GM21737 (cell line): Measurements from ENCODE around the gene ZNF611.
A peak's percentile ranks its signal among the peaks of the same experiment; 100 is the strongest.
"Not testable (repeated sequence)": the region's sequence is repeated elsewhere in the genome, so short reads cannot be mapped to it uniquely, and the experiment has no call there.

Experiments
- ATAC-seq: cut with Tn5 transposase; IDR thresholded peaks from one replicate; pipeline ENCODE4 v1.9.1; 2021; ENCODE audit warnings: mild to moderate bottlenecking, moderate library complexity; ENCODE audit not compliant: unreplicated experiment

The ZNF611 gene

DNA sequence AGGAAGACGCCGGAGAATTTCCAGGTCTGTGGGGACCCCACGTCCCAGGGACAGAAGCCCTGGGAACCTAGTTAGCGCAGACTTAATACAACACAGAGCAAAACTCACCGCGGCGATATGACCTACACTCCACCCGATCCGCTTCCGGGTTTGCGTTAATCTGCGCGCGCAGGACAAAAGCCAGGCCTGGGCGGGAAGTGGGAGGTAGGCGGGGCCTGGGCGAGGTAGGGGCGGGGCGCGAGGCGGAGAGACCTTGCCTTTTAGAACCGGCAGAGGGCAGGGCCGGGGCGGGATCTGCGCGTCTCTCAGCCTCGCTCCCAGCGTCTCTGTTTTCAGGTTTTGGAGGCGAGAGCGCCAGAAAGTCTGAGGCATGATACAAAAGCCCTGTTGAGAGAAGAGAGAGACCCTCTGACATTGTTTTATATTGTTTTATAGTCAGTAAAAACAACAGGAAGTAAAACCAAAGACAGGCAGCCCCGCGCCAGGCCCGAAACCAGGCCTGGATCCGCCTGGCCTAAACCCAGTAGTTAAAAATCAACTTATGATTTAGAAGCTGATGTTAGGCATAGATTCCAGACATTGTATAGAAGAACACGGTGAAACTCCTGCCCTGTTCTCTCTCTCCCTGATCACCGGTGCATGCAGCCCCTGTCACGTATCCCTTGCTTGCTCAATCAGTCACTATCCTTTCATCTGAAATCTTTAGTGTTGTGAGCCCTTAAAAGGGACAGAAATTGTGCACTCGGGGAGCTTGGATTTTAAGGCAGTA is at the start of gene ZNF611:
Gene ZNF611 (minus strand): TSS at position 152 of the 769 bp plus-strand sequence. CDS start 19,150 bp downstream, outside the sequence.
- peak; percentile 97 for ATAC-seq

DNA sequence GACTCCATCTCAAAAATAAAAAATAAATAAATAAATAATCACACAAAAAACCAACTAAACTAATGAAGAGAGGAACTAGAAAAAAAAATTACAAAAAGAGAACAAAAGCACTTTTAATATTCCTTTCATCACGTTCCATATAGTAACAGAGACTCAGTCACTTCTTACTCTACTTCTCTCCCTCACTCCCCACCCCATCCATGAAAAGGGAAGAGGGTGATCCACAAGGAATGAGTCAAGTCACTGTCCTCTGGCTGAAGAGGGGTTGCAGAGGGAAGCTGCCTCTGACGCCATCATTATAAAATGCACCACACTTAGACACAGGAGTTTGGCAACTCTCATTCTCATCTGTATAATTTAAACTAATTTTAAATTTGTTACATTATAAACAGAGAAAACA is 48.0 kb upstream of the ZNF611 start:
- ATAC-seq, result not testable (repeated sequence)

DNA sequence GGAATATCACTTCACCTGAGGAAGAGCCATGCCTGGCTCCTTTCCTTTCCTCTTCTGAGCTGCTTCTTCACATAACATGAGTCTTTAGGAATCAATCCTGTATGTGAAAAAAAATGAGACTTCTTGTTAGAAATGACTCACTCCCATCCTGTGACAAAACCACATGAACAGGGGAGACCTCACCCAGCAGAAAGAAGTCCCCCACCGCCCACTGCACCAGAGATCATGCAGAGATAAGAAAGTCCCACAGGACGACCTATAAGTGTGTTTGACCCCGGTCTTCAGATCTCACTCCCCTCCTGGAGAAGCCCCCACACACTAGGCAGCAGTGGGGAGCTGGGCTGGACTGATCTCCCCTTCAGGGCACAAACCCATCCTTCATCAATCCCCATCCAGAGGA is 44.0 kb upstream of the ZNF611 start:
- no peak for ATAC-seq

- ATAC-seq, result not testable (repeated sequence)
Observed at GRCh38 chr19:52756447-52756846, 21.6 kb upstream of the ZNF611 start.

DNA sequence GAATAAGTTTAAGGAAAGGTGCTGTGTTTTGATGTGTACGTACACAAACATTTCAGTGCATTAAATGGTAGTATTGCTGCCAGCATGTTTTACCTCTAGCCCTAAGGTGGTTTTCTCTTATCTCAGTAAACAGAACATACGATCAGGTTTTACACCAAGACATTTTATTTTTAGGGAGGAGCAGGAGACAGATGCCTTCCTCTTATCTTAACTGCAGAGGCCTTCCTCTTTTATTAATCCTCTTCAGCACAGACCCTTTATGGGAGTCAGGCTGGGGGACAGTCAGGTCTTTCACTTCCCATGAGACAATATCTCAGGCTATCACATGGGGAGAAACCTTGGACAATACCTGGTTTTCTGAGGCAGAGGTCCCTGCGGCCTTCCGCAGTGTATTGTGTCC is 14.9 kb upstream of the ZNF611 start:
- ATAC-seq, result no peak

DNA sequence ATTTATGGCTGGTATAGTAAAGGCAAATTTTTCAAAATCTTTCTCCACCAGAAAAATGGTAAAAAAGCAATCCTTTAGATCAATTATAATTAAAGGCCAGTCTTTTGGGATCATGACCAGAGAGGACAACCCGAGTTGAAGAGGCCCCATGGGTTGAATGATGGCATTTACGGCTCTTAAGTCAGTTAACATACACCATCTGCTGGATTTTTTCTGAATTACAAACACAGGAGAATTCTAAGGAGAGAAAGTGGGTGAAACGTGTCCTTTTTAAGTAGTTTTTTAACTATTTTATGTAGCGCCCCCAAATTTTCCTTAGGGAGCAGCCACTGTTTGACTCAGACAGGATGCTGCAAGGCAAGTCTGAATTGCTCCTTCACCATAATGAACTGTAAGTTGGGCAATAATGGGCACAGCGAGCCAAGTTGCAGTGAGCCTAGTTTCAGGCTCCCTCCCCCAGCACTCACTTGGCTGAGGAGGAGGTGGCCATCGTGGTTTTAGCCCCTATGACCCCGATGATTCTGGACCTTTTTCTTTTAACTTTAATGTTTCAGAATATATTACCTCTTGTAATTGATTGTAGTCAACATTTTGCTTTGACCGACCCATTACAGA is 13.6 kb upstream of the ZNF611 start:
- no peak for ATAC-seq

DNA sequence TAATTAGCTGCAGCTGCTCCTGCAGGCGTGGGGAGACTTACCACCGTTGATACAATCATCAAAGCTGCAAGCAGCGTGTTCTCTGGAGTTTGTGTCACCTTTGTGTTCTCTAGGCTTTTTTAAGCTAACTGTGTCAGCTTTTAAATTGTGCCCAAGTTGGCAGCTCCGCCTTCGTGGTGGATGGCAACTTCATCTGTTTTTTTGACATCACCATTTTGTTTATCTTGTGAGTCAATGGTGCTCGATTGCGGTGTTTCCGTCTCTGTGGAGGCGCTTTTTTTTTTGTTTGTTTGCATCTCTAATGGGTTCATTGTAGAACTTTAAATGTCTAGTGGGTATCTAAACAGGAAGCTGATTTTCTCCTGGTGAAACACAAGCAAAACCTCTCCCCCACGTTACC is 11.1 kb upstream of the ZNF611 start:
- ATAC-seq, result not testable (repeated sequence)

DNA sequence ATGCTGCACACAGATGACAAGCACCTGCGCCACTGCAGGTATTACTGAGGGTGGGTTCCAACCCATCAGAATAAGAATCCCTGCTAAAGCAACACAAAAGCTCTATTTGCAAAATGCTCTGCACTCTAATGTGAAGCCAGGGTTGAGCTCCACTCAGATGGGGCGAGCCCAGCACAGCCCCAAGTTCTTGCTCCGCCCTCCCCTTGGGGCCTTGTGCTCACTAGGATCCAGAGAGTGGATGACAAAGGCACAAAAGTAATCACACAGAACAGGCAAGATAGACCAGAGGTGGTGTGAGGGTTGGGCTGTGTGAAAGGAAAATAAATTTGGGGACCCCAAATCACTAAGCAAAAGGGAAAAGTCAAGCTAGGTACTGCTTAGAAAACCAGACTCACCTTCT is 8.2 kb upstream of the ZNF611 start:
- no peak for ATAC-seq

DNA sequence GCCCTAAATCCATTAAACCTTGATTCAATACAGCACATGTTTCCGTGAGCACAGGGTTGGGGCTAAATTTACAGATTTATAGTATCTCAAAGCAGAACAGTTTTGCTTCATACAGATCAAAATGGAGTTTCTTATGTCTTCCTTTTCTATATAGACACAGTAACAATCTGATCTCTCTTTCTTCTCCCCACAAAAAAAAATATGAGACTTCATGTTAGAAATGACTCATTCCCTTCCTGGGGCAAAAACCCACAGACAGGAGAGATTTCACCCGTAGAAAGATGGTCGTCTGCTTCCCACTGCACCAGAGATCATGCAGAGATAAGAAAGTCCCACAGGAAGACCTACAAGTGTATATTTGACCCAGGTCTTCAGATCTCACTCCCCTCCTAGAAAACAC is 7.7 kb upstream of the ZNF611 start:
- ATAC-seq, result no peak

DNA sequence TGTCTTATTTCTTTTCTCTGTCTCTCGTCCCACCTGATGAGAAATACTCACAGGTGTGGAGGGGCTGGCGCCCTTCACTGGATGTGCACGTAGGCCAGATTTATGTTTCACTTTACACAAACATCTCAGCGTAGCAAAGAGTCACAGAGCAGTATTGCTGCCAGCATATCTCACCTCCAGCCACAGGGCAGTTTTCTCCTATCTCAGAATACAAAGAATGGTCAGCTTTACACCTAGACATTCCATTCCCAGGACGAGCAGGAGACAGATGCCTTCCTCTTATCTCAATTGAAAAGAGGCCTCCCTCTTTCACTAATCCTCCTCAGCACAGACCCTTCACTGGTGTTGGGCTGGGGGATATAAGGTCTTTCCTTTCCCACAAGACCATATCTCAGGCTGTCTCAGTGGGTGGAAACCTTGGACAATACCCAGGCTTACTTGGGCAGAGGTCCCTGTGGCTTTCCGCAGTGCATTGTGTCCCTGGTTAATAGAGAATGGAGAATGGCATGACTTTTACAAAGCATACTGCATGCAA is 7.2 kb upstream of the ZNF611 start:
- ATAC-seq, result no peak

- not testable (repeated sequence) for ATAC-seq
Observed at GRCh38 chr19:52741371-52741770, 6.5 kb upstream of the ZNF611 start.

DNA sequence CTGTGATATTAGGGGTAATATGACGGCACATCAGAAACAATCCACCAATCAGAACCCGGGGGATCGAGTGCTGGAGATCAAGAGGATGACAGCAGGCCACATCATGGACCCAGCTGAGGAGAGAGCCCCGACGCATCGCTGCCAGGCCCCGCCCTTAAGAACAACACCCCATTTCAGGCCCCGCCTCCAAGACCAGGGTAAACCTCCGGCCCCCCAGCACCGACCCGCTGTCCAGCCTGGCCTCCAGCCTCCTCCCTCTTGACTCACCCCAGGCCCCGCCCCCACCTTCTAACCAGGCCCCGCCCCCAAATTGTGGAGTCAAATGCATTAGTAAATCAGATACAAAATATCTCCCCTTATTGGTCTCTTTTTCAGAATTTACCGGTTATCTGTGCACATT is 4.7 kb upstream of the ZNF611 start:
- no peak for ATAC-seq

DNA sequence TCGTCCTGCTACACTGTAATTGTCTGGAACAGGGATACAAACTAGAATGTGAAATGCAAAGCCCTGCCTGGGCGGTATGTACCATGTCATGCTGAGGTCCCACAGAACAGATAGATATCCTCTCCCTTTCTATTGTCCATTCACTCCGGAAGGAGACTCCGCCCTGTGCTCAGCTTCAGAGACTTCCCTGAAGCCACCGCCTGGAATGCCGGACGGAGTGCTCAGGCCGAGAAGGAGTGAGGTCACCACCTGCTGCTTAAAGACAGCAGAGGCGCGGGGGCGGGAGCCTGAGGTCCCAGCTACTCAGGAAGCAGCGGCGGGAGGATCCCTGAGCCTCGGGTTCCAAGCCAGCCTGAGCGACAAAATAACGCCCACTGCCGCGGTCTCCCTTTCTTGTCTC is 890 bp upstream of the ZNF611 start:
- ATAC-seq, result no peak

- ATAC-seq, result peak; percentile 30
Observed at GRCh38 chr19:52734331-52734892, 432 bp downstream of the ZNF611 start.

DNA sequence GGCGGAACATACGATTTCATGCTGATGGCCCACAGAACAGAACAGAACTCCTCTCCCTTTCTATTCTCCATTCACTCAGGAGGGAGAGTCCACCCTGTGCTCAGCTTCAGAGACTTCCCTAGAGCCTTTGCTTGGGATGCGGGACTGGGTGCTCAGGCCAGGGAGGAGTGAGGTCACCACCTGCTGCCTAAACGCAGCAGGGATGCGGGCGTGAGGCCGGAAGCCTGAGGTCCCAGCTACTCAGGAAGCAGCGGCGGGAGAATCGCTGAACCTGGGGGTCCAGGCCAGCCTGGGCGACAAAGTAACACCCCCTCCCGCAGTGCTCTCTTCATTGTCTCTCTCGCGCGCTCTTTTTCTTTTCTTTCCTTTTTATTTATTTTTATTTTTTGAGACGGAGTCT is 8.8 kb downstream of the ZNF611 start:
- ATAC-seq, result not testable (repeated sequence)

DNA sequence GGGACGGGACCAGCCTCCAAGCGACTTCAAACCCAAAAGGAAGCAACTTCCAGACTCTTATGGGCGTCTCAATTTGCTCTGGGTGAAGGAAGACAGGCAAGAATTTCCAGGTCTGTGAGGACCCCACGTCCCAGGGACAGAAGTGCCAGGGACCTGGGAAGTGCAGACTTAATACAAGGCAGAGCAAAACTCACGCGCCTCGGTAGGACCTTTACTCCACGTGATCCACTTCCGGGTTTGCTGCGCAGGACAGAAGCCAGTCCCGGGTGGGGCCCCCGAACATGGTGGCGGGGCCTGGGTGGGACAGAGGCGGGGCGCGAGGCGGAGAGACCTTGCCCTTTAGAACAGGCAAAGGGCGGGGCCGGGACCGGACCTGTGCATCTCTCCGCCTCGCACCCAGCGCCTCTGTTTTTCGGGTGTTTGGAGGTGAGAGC is 9.3 kb downstream of the ZNF611 start:
- no peak for ATAC-seq

- ATAC-seq, result no peak
Observed at GRCh38 chr19:52724701-52725514, 9.9 kb downstream of the ZNF611 start.

DNA sequence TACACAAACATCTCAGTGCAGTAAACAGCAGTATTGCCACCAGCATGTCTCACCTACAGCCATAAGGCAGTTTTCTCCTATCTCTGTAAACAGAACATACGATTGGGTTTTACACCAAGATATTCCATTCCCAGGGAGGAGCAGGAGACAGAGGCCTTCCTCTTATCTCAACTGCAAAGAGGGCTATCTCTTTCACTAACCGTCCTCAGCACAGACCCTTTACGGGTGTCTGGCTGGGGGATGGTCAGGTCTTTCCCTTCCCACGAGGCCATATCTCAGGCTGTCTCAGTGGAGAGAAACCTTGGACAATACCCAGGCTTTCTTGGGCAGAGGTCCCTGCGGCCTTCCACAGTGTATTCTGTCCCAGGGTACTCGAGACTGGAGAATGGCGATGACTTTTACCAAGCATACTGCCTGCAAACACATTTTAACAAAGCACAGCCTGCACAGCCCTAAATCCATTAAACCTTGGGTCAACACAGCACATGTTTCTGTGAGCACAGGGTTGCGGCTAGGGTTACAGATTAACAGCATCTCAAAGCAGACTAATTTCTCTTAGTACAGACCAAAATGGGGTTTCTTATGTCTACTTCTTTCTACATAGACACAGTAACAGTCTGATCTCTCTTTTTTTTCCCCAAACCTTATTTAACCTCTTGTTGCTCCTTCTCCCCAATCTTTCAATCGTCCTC is 10.8 kb downstream of the ZNF611 start:
- ATAC-seq, result not testable (repeated sequence)

DNA sequence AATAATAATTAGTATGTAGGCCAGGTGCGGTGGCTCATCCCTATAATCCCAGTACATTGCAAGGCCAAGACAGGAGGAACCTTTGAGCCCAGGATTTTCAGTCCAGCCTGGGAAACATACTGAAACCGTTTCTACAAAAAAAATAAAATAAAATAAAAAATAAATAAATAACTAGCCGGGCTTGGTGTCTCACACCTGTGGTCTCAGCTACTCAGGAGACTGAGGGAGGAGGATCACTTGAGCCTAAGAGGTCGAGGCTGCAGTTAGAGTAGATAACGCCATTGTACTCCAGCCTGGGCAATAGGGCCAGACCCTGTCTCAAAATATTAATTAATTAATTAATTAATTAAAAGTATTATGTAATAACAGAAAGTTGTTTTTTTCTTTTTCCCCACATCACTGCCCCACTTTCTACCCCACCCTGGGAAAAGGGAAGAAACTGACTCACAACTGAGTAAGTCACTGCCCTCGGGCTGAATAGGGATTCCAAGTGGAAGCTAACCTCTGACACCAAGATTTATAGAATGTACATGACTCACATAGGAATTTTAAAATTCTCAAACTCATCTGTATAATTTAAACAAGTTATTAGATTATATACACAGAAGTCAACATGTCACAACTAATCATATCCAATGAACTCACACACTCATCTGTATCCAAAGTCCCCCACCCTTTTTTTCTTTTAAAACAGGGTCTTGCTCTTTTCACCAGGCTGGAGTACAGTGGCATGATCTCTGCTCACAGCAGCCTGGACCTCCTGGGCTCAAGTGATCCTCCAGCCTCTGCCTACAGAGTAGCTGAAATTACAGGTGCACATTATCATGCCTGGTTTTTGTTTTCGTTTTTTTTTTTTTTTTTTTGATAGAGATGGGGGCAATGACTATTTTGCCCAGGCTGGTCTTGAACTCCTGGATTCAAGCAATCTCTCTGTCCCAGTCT is 12.5 kb downstream of the ZNF611 start:
- ATAC-seq, result no peak
